ENCODE measurements around the gene RAD17. TPM values are rescaled to one million over a fixed set of nuclear protein-coding genes. Genes with fewer than 3 reads are reported as not detected.
A peak's percentile ranks its signal among the peaks of the same experiment; 100 is the strongest.
"Not testable (repeated sequence)": the region's sequence is repeated elsewhere in the genome, so short reads cannot be mapped to it uniquely, and the experiment has no call there.

The RAD17 gene
- total RNA-seq, 1 donor from 2014 or later = 37.5 TPM

- no peaks in the 10 kb centered on the region for H3K9me3 Mint-ChIP-seq (ENCODE audit: unreplicated experiment)
- no peak for DNase-seq
- no peak overlapping the region for H3K27ac Mint-ChIP-seq (ENCODE audit: unreplicated experiment)
- H3K4me3 Mint-ChIP-seq (ENCODE audit: unreplicated experiment) = no peak overlapping the region
- no peaks in the 10 kb centered on the region for H3K4me1 Mint-ChIP-seq (ENCODE audit: low read depth, unreplicated experiment)
- no peak for TF ChIP-seq CTCF (IDR thresholded peaks at IDR 0.05; ENCODE audit: partially characterized antibody, unreplicated experiment)
- H3K27me3 Mint-ChIP-seq (ENCODE audit: unreplicated experiment) = no peaks in the 10 kb centered on the region
- no peaks in the 10 kb centered on the region for H3K36me3 Mint-ChIP-seq (ENCODE audit: unreplicated experiment)
Measured at GRCh38 chr5:69449511-69449910, 79.9 kb downstream of the RAD17 start.

- TF ChIP-seq CTCF (IDR thresholded peaks at IDR 0.05; ENCODE audit: partially characterized antibody, unreplicated experiment) = no peak
- Mint-ChIP-seq H3K4me1 (ENCODE audit: low read depth, unreplicated experiment) (no peaks in the 10 kb centered on the region), H3K4me3 (ENCODE audit: unreplicated experiment) (no peak overlapping the region), H3K9me3 (ENCODE audit: unreplicated experiment) (no peaks in the 10 kb centered on the region), H3K27ac (ENCODE audit: unreplicated experiment) (no peak overlapping the region), H3K27me3 (ENCODE audit: unreplicated experiment) (no peaks in the 10 kb centered on the region), H3K36me3 (ENCODE audit: unreplicated experiment) (no peaks in the 10 kb centered on the region)
- DNase-seq = no peak
Measured at GRCh38 chr5:69450116-69450515, 80.5 kb downstream of the RAD17 start.

- not testable (repeated sequence) for H3K27ac Mint-ChIP-seq (ENCODE audit: unreplicated experiment); H3K4me3 Mint-ChIP-seq (ENCODE audit: unreplicated experiment); H3K9me3 Mint-ChIP-seq (ENCODE audit: unreplicated experiment); DNase-seq; H3K27me3 Mint-ChIP-seq (ENCODE audit: unreplicated experiment); H3K36me3 Mint-ChIP-seq (ENCODE audit: unreplicated experiment); H3K4me1 Mint-ChIP-seq (ENCODE audit: low read depth, unreplicated experiment)
Measured at GRCh38 chr5:69450527-69450926, 80.9 kb downstream of the RAD17 start.

GRCh38 chr5:69451941-69452647, 82.5 kb downstream of the RAD17 start:
- no peak for TF ChIP-seq CTCF (IDR thresholded peaks at IDR 0.05; ENCODE audit: partially characterized antibody, unreplicated experiment)
- Mint-ChIP-seq H3K27ac (ENCODE audit: unreplicated experiment) (no peak overlapping the region), H3K4me3 (ENCODE audit: unreplicated experiment) (no peak overlapping the region), H3K27me3 (ENCODE audit: unreplicated experiment) (no peaks in the 10 kb centered on the region), H3K9me3 (ENCODE audit: unreplicated experiment) (peaks cover 1% of the 10 kb centered on the region), H3K4me1 (ENCODE audit: low read depth, unreplicated experiment) (no peaks in the 10 kb centered on the region), H3K36me3 (ENCODE audit: unreplicated experiment) (no peaks in the 10 kb centered on the region)
- DNase-seq = no peak

- not testable (repeated sequence) for H3K27ac Mint-ChIP-seq (ENCODE audit: unreplicated experiment); H3K27me3 Mint-ChIP-seq (ENCODE audit: unreplicated experiment); H3K36me3 Mint-ChIP-seq (ENCODE audit: unreplicated experiment)
Measured at GRCh38 chr5:69453487-69453886, 83.9 kb downstream of the RAD17 start.

GRCh38 chr5:69454460-69455249, 85.0 kb downstream of the RAD17 start:
- no peak for TF ChIP-seq CTCF (IDR thresholded peaks at IDR 0.05; ENCODE audit: partially characterized antibody, unreplicated experiment)
- no peaks in the 10 kb centered on the region for H3K4me1 Mint-ChIP-seq (ENCODE audit: low read depth, unreplicated experiment)
- H3K27ac Mint-ChIP-seq (ENCODE audit: unreplicated experiment) = peak overlapping the region; percentile 12
- DNase-seq = no peak
- peaks cover 1% of the 10 kb centered on the region for H3K9me3 Mint-ChIP-seq (ENCODE audit: unreplicated experiment)
- no peaks in the 10 kb centered on the region for H3K36me3 Mint-ChIP-seq (ENCODE audit: unreplicated experiment)
- H3K27me3 Mint-ChIP-seq (ENCODE audit: unreplicated experiment) = no peaks in the 10 kb centered on the region
- H3K4me3 Mint-ChIP-seq (ENCODE audit: unreplicated experiment) = no peak overlapping the region

More at GRCh38 chr5:69453487-69453886, 83.9 kb downstream of the RAD17 start:
- not testable (repeated sequence) for H3K9me3 Mint-ChIP-seq (ENCODE audit: unreplicated experiment); H3K4me1 Mint-ChIP-seq (ENCODE audit: low read depth, unreplicated experiment); H3K4me3 Mint-ChIP-seq (ENCODE audit: unreplicated experiment); DNase-seq

- not testable (repeated sequence) for H3K27me3 Mint-ChIP-seq (ENCODE audit: unreplicated experiment); H3K4me3 Mint-ChIP-seq (ENCODE audit: unreplicated experiment); H3K27ac Mint-ChIP-seq (ENCODE audit: unreplicated experiment); DNase-seq; H3K36me3 Mint-ChIP-seq (ENCODE audit: unreplicated experiment); H3K4me1 Mint-ChIP-seq (ENCODE audit: low read depth, unreplicated experiment); H3K9me3 Mint-ChIP-seq (ENCODE audit: unreplicated experiment)
Measured at GRCh38 chr5:69455428-69455988, 85.9 kb downstream of the RAD17 start.
